CD4-positive, CD25-positive, alpha-beta regulatory T cell (primary cell): ENCODE data around the gene ADAMTSL3. TPM values are rescaled to one million over a fixed set of nuclear protein-coding genes. Genes with fewer than 3 reads are reported as not detected.

Experiments
- ATAC-seq, 2 donors: fragments of 150-1000 bp; cut with Tn5 transposase; one replicate each; pipeline ENCODE4 v1.10.0; 2021; ENCODE audit warnings: low read depth in 2 of 2, moderate number of reproducible peaks in 2 of 2, moderate library complexity in 1 of 2
- DNase-seq, 3 donors: peaks; one replicate each; pipeline versions ENCODE4 v3.0.0 to v3.0.0-alpha.2; 2012 to 2022; ENCODE audit warnings: mixed read lengths in 1 of 3
- H3K27ac ChIP-seq: one replicate; pipeline ENCODE4 v1.7.0; 2013; ENCODE audit warnings: mild to moderate bottlenecking, low read length; ENCODE audit not compliant: insufficient read depth, poor library complexity, severe bottlenecking
- H3K27me3 ChIP-seq: one replicate; pipeline ENCODE4 v1.7.0; 2013; ENCODE audit warnings: low read length; ENCODE audit not compliant: control insufficient read depth, insufficient read depth
- H3K36me3 ChIP-seq: one replicate; pipeline ENCODE4 v1.7.0; 2013; ENCODE audit warnings: mild to moderate bottlenecking, low read length, moderate library complexity; ENCODE audit not compliant: control insufficient read depth, insufficient read depth
- H3K4me1 ChIP-seq: 2 replicates; pipeline ENCODE4 v1.7.0; 2013; ENCODE audit warnings: mild to moderate bottlenecking, low read length; ENCODE audit not compliant: insufficient read depth, control insufficient read depth, poor library complexity, severe bottlenecking
- H3K4me3 ChIP-seq: one replicate; pipeline ENCODE4 v1.7.0; 2013; ENCODE audit warnings: low read depth, mild to moderate bottlenecking, low read length, moderate library complexity
- H3K9me3 ChIP-seq, 2 experiments: 1 replicate in 1 of 2; 2 replicates in 1 of 2; pipeline ENCODE4 v1.7.0; 2013; ENCODE audit warnings: low read length in 2 of 2, mild to moderate bottlenecking in 1 of 2, moderate library complexity in 1 of 2; ENCODE audit not compliant: control insufficient read depth in 2 of 2
- H3K27ac Mint-ChIP-seq, 3 donors: one replicate each; pipeline ENCODE4 v1.8.0; 2020 to 2022; ENCODE audit warnings: mild to moderate bottlenecking in 3 of 3, mixed read lengths in 3 of 3, moderate library complexity in 2 of 3
- H3K27me3 Mint-ChIP-seq: one replicate; pipeline ENCODE4 v1.8.0; 2022; ENCODE audit warnings: mild to moderate bottlenecking, mixed read lengths
- H3K36me3 Mint-ChIP-seq: one replicate; pipeline ENCODE4 v1.8.0; 2020; ENCODE audit warnings: mixed read lengths
- H3K4me1 Mint-ChIP-seq, 4 donors: one replicate each; pipeline ENCODE4 v1.8.0; 2020 to 2022; ENCODE audit warnings: mixed read lengths in 4 of 4, mild to moderate bottlenecking in 1 of 4
- H3K4me3 Mint-ChIP-seq, 4 donors: one replicate each; pipeline ENCODE4 v1.8.0; 2020 to 2022; ENCODE audit warnings: mild to moderate bottlenecking in 4 of 4, mixed read lengths in 4 of 4, moderate library complexity in 3 of 4
- H3K9me3 Mint-ChIP-seq, 7 donors: one replicate each; pipeline ENCODE4 v1.8.0; 2020 to 2022; ENCODE audit warnings: mixed read lengths in 7 of 7, mild to moderate bottlenecking in 3 of 7, moderate library complexity in 2 of 7
- polyA plus RNA-seq, 4 donors: library from polyadenylated mRNA; unstranded; fragments of 300-500 nt; fragmentation: Illumina TruSeq; gene quantifications; one replicate each; pipeline ENCODE4 v1.2.3, GENCODE V29; 2021
- total RNA-seq: library from RNA; stranded (reverse); gene quantifications from one replicate; pipeline ENCODE4 v1.2.3, GENCODE V29; 2022

Gene ADAMTSL3
- total and polyA plus RNA-seq, 5 donors from 2014 or later = not detected

DNA sequence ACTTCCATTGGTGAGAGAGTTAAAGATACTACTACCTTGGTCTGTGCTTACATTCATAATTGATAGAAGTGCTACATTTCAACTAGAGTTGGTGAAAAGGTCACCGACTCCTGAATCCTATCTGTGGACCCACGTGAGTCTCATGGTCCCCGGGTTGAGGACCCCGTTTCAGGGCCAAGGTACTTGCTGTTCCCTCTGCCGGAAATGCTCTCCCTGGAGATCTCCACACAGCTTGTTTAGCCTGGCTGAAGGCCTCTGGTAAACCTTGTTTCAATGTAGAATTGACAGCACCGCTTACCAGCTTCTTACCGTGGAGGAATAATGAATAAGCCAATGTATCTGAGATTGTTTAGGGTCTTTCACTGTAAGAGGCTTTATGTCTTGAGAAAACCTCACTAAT, 355.7 kb downstream of the ADAMTSL3 start:
- Histone ChIP-seq H3K9me3 (no peaks in the 10 kb centered on the region), H3K4me1 (no peaks in the 10 kb centered on the region), H3K27me3 (no peaks in the 10 kb centered on the region), H3K4me3 (no peak overlapping the region), H3K36me3 (no peaks in the 10 kb centered on the region), H3K27ac (no peak overlapping the region)
- H3K4me1 Mint-ChIP-seq = no peaks in the 10 kb centered on the region
- no peak overlapping the region for H3K4me3 Mint-ChIP-seq
- H3K27ac Mint-ChIP-seq = no peak overlapping the region
- DNase-seq = no peak
- H3K36me3 Mint-ChIP-seq = no peaks in the 10 kb centered on the region
- H3K9me3 Mint-ChIP-seq = peaks cover 0 to 8% (median 1%) of the 10 kb centered on the region in 7 donors
- no peak for ATAC-seq
- H3K27me3 Mint-ChIP-seq = peaks cover 5% of the 10 kb centered on the region

DNA sequence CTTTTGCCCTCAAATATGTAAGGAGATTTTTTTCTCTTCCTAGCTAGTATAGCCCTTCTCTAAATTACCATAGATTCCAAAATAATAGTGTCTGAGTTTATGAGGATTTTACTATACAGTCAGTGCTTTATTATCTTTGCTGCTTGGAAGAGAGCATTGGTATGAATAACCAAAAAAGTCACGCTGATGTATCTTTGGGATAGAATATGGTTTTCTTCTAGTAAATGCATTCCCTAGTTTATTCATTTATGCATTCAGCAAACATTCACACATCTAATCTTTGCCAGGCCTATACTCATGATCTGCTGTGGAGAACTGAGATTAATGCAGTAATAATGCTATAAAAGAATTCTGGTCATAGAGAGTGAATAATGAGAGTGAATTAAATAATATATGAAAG, 356.3 kb downstream of the ADAMTSL3 start:
- Mint-ChIP-seq H3K4me1 (no peaks in the 10 kb centered on the region), H3K27ac (no peak overlapping the region), H3K9me3 (peaks cover 0 to 8% (median 1%) of the 10 kb centered on the region in 7 donors), H3K36me3 (no peaks in the 10 kb centered on the region), H3K4me3 (no peak overlapping the region), H3K27me3 (peaks cover 5% of the 10 kb centered on the region)
- Histone ChIP-seq H3K9me3 (no peaks in the 10 kb centered on the region), H3K36me3 (no peaks in the 10 kb centered on the region), H3K27ac (no peak overlapping the region), H3K27me3 (no peaks in the 10 kb centered on the region), H3K4me3 (no peak overlapping the region), H3K4me1 (no peaks in the 10 kb centered on the region)
- ATAC-seq = no peak
- DNase-seq = no peak

DNA sequence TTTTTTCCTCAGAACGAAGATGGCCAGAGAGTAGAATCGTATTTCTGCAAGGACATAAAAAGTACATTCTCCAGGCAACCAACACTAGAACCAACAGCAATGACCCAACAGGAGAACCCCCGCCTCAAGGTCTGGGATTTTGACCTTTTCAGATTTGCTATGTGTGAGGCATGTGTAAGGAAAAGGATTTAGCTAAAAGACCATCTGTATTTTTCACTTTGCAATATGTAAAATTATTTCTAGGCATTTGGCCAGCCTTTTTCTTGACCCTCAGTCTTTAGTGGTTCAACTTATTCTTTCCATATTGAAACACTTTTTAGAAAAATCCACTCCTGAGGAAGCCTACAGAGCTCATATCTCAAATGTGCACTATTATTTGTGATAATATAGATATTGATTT, 362.4 kb downstream of the ADAMTSL3 start:
- Mint-ChIP-seq H3K4me3 (no peak overlapping the region), H3K9me3 (peaks cover 0 to 8% (median 0%) of the 10 kb centered on the region in 7 donors)

DNA sequence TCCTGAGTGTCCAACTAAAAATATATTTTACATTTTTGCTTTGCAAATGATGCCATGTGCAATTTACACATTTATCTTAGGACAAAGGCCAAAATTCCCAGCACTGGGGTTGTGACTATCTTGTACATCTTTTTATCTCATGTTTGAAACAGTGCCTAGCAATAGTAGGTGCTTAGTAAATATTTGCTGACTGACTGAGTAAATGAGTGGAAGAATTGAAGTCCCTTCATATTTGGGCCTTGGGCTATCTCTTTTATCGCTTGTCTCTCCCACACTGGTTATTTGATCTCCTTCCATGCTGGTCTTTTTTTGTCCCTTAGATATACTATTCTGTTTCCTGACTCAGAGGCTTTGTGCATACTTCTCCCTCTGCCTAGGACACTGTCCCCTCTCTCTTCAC, 368.6 kb downstream of the ADAMTSL3 start:
- Mint-ChIP-seq H3K27me3 (peaks cover 4% of the 10 kb centered on the region), H3K9me3 (peaks cover 0 to 2% (median 0%) of the 10 kb centered on the region in 7 donors), H3K36me3 (no peaks in the 10 kb centered on the region), H3K27ac (no peak overlapping the region), H3K4me3 (no peak overlapping the region), H3K4me1 (no peaks in the 10 kb centered on the region)
- Histone ChIP-seq H3K4me3 (no peak overlapping the region), H3K27ac (no peak overlapping the region), H3K27me3 (no peaks in the 10 kb centered on the region), H3K9me3 (no peaks in the 10 kb centered on the region), H3K4me1 (no peaks in the 10 kb centered on the region), H3K36me3 (no peaks in the 10 kb centered on the region)
- no peak for ATAC-seq
- DNase-seq = no peak

More for the DNA sequence above, 362.4 kb downstream of the ADAMTSL3 start:
- ATAC-seq (no peak), DNase-seq (no peak)
- Histone ChIP-seq H3K4me3 (no peak overlapping the region), H3K27ac (no peak overlapping the region), H3K9me3 (no peaks in the 10 kb centered on the region), H3K4me1 (no peaks in the 10 kb centered on the region), H3K36me3 (no peaks in the 10 kb centered on the region), H3K27me3 (no peaks in the 10 kb centered on the region)
- H3K27me3 Mint-ChIP-seq = peaks cover 8% of the 10 kb centered on the region
- H3K4me1 Mint-ChIP-seq = no peaks in the 10 kb centered on the region
- no peak overlapping the region for H3K27ac Mint-ChIP-seq
- H3K36me3 Mint-ChIP-seq = no peaks in the 10 kb centered on the region

DNA sequence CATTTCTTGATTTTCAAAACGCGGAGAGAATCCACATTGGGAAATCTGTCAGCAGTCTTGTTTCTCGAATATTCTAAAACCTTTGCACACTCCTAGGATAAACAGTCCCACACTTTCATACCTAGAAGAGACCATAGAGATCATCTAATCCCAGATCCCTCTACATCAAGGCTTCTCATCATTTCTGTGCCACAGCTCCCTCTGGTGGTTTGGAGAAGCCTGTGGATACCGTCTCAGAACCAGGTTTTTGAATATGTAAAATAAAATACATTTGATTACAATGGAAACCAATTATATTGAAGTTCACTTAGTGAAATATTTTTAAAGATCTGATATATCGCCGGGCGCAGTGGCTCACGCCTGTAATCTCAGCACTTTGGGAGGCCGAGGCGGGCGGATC, 369.7 kb downstream of the ADAMTSL3 start:
- no peaks in the 10 kb centered on the region for H3K4me1 Mint-ChIP-seq
- Histone ChIP-seq H3K4me1 (no peaks in the 10 kb centered on the region), H3K9me3 (no peaks in the 10 kb centered on the region), H3K27ac (no peak overlapping the region), H3K27me3 (no peaks in the 10 kb centered on the region), H3K4me3 (no peak overlapping the region), H3K36me3 (no peaks in the 10 kb centered on the region)
- peak in 1 of 3 donors; percentile 31 for DNase-seq
- peaks cover 0 to 4% (median 0%) of the 10 kb centered on the region in 7 donors for H3K9me3 Mint-ChIP-seq
- H3K36me3 Mint-ChIP-seq = no peaks in the 10 kb centered on the region
- no peak overlapping the region for H3K27ac Mint-ChIP-seq
- peaks cover 4% of the 10 kb centered on the region for H3K27me3 Mint-ChIP-seq
- ATAC-seq = no peak
- no peak overlapping the region for H3K4me3 Mint-ChIP-seq

DNA sequence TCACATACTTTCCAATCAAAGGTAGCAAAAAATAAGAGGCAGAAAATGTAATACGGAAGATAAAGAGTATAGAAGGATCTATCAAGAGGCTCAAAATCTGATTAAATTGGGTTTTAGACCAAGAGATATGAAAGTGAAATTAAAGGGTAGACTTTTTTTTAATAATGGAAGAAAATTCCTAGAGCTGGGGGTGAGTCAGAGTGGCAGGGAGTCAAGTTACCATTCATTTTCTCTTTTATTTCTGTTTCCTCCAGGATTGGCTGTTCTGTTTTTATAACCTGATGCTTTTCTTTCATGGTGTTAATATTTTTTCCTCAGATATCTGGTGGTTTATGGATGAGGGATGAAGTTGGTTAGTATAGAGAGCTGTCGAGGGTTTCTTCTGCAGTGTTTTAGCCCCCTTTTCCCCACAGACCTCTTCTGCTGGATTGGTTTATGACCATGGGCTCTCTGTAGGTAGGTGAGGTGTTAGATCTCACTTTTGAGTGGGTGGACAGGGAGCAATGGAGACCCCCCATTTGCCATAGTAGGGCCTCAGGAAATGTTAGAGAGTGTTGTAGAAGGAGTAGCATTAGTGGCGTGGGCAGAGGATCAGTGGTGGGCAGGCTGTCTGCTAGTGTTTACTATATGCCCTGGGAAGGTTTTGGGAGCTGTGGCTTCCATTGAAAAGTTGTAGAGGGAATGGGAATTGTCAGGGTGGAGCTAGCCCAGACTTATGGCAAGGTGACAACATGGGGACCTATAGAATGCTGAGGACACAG, 380.1 kb downstream of the ADAMTSL3 start:
- DNase-seq (no peak), ATAC-seq (no peak)
- Mint-ChIP-seq H3K4me3 (no peak overlapping the region), H3K27ac (no peak overlapping the region), H3K36me3 (no peaks in the 10 kb centered on the region), H3K9me3 (peaks cover 0 to 7% (median 1%) of the 10 kb centered on the region in 7 donors), H3K4me1 (no peaks in the 10 kb centered on the region), H3K27me3 (peaks cover 8% of the 10 kb centered on the region)
- no peak overlapping the region for H3K4me3 ChIP-seq
- no peak overlapping the region for H3K27ac ChIP-seq
- H3K9me3 ChIP-seq = no peaks in the 10 kb centered on the region
- no peaks in the 10 kb centered on the region for H3K4me1 ChIP-seq
- peaks cover 5% of the 10 kb centered on the region for H3K27me3 ChIP-seq
- H3K36me3 ChIP-seq = no peaks in the 10 kb centered on the region

DNA sequence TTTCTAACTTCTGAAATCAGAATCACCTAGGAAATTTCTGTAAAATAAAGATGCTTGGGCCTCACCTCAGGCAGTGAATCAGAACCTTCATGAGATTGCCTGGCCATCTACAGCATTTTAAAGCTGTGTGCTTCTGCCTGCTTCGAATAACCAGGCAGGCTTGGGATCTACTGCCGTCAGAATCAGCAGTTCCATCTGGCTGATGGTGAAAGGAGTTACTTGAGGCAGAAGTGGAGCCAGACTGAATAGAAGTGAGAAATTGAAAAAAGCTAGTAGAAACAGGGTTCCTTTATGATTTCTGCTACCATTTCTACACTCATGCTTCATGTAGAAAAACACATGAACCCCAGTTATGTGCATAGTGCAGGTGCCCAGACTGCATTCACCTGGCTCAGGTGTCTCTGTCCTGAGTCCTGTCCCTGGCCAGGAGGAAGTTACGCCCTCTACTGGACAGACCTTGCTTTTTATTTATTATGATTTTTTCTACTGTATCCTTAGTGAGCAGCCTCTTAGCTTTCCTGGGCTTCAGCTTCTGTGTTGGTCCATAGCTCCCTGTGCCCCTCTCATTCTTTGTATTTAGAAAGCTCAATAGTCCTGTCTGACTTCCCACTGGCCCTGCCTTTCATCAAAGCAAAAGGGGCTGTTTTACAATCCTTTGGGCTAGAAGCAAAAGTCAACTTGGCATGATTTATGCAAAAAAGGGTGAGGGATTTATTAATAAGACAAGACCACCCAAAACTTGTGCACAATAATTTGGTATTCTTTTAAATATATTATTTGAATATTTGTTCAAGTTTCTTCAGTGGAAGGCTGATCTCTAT, 380.9 kb downstream of the ADAMTSL3 start:
- Mint-ChIP-seq H3K27ac (no peak overlapping the region), H3K27me3 (peaks cover 14% of the 10 kb centered on the region)
- DNase-seq = peak in 1 of 3 donors; percentile 18

More for the DNA sequence above, 380.9 kb downstream of the ADAMTSL3 start:
- H3K36me3 Mint-ChIP-seq = no peaks in the 10 kb centered on the region
- no peak overlapping the region for H3K27ac ChIP-seq
- peaks cover 0 to 1% (median 0%) of the 10 kb centered on the region in 7 donors for H3K9me3 Mint-ChIP-seq
- H3K27me3 ChIP-seq = peaks cover 5% of the 10 kb centered on the region
- H3K4me1 ChIP-seq = no peaks in the 10 kb centered on the region
- no peak for ATAC-seq
- H3K9me3 ChIP-seq = no peaks in the 10 kb centered on the region
- no peaks in the 10 kb centered on the region for H3K36me3 ChIP-seq
- no peak overlapping the region for H3K4me3 Mint-ChIP-seq
- H3K4me3 ChIP-seq = no peak overlapping the region
- no peaks in the 10 kb centered on the region for H3K4me1 Mint-ChIP-seq
